AG09309 (cell line): ENCODE data around the gene ZFHX3.

Source experiments
- DNase-seq: peaks from one replicate; pipeline ENCODE4 v3.0.0-alpha.2; 2010; ENCODE audit warnings: low read depth
- H3K4me3 ChIP-seq: 2 replicates; pipeline ENCODE4 v1.5.1; 2011; ENCODE audit warnings: mild to moderate bottlenecking, low read depth, low read length, moderate library complexity; ENCODE audit not compliant: control insufficient read depth
- TF ChIP-seq, protein P1 (sequence below): IDR thresholded peaks from 2 replicates; pipeline ENCODE4 v1.5.1; 2011; ENCODE audit warnings: mild to moderate bottlenecking, low read depth, low read length, inconsistent platforms; ENCODE audit not compliant: insufficient read depth, control insufficient read depth; ENCODE audit errors: missing control alignments

The ZFHX3 gene

DNA sequence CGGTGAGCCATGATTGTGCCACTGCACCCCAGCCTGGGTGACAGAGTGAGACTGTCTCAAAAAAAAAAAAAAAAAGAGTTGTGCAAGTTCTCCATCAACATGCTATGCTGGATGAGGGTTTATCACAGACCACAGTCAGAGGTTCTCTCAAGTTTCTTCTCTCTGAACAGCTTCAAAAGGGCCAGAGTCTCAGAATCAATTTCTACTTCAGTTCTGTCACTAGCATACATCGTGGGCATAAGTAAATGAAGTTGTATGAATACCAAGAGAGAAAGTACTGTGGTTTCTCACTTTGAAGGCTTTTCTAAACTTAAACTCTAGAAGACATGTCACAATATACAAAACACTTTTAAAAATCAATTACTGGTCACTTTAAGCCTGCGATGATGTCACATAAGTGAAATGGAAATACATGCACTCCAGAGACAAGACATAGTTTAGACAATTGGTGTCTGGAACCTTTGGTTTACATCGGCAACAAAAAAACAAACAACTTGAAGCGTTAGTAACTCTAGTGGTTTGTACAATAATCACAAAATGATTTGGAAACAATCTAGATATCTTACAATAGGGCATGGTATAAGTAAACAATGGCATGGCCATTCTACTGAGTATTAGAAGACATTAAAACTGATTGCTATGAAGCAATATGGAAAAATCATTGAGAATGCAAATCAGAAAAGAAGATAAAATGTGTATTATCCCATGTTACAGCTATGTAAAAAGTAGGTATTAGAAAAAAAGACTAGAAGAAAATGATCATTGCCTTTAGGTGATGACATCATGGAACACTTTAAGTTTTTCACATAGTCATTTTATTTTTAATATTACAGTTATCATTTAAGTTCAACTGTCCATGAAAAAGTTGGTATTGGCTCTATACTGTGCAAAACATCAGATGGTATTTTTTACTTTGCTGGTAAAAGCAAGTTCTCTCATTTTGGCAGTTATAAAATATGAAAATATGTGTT is 232.3 kb downstream of the ZFHX3 start:
- H3K4me3 ChIP-seq = no peak overlapping the region
- TF ChIP-seq, protein P1, sequence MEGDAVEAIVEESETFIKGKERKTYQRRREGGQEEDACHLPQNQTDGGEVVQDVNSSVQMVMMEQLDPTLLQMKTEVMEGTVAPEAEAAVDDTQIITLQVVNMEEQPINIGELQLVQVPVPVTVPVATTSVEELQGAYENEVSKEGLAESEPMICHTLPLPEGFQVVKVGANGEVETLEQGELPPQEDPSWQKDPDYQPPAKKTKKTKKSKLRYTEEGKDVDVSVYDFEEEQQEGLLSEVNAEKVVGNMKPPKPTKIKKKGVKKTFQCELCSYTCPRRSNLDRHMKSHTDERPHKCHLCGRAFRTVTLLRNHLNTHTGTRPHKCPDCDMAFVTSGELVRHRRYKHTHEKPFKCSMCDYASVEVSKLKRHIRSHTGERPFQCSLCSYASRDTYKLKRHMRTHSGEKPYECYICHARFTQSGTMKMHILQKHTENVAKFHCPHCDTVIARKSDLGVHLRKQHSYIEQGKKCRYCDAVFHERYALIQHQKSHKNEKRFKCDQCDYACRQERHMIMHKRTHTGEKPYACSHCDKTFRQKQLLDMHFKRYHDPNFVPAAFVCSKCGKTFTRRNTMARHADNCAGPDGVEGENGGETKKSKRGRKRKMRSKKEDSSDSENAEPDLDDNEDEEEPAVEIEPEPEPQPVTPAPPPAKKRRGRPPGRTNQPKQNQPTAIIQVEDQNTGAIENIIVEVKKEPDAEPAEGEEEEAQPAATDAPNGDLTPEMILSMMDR = no peak
- no peak for DNase-seq

DNA sequence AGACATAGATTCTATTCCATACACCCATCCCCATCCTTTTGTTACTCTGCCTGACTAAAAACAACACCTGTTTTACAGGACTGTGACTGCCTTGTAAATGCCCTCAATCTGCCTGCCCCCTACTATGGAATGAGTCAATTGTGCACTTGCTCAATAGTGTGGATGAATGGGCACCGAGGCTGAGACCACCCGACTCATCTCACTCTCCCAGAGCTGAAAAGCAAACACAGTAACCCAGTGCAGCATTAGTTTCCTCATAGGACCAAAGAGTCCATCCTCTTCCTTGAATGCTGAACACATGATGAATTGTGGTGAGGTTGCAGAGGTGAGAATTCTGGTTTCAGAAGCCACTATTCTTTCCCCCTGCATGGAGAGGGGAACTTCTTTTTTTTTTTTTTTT is 233.7 kb downstream of the ZFHX3 start:
- DNase-seq = no peak
- TF ChIP-seq, protein P1 = no peak
- H3K4me3 ChIP-seq = no peak overlapping the region

DNA sequence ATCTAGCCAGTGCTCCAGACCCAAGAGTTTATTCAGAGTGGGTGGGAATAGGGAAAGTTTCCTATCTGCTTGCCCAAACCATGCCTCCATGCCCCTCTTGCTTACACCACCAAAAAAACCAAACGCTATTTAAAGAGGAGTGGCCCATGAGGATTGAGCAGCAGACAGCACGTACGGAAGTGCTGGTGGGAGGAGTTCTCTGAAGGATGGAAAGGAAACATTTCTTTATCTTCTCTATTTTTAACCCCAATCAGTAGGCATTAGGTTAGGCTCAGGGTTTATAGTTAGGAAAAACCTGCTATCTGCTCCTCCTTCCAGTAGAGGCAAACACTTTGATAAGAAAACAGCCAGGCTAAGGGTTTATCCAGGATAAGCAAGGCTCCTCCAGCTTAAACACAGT is 235.3 kb downstream of the ZFHX3 start:
- no peak for DNase-seq
- TF ChIP-seq, protein P1 = no peak
- H3K4me3 ChIP-seq = no peak overlapping the region

DNA sequence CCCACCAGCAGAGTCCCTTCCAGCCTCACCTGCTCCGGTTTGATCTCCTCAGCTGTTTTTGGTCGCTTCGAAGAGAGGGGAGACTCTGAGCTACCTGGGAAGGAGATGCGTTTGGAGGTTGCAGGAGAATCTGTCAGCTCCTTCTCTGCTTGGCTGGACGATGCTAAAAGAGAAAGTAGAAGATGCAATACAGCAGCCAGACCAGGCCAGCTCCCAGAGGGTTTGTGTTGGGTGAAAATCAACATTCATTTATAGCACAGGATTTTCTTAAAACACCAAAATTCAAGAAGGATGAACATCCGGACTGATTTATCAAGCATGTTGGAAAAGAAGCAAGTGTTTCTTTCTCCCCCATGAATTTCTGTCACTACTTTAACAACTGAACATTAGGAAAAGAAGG is 236.1 kb downstream of the ZFHX3 start:
- TF ChIP-seq, protein P1 = no peak
- DNase-seq = no peak
- H3K4me3 ChIP-seq = no peak overlapping the region

DNA sequence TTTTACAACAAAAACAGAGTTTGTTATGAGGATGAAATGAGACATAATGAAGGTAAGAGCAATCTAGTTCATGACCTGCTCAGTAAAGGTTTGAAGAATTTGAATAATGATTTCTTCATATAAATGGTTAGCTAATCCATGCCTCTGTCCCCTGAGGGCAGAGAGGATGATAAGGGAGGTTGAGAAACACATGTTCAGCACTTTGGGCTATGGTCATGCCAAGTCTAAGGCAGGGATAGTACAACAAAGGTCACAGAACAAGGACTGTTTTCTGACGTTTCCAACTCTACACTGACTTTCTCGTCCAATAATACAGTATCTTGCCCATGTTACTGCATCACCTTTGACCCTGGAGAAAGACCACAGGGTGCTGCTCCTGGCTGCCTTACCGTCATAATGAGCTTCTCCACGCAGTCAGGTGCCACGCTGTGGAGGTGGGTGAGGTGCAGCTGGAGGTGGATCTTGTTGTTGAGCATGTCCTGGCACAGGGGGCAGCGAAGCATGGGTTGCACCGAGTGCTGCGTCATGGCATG is 236.7 kb downstream of the ZFHX3 start:
- DNase-seq = no peak
- TF ChIP-seq, protein P1 = no peak
- no peak overlapping the region for H3K4me3 ChIP-seq

DNA sequence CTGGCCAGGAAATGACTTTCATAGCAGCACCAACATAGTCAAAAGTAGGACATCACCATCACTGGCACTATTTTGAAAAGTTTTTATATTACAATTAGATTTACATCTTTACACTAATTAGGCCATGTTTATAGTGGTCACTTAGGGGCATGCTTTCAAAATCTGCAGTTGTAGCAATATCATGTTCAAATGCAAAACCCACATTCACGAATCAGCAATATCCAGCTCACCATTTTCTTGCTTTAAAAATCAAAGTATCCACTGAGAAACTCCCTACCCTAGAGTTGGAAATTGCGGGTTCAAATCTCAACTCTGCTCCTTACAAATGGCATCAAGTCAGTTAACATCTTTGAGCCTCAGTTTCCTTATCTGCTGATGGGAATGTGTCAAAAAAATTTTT is 237.4 kb downstream of the ZFHX3 start:
- no peak overlapping the region for H3K4me3 ChIP-seq
- TF ChIP-seq, protein P1 = no peak

More for the DNA sequence above, 237.4 kb downstream of the ZFHX3 start:
- no peak for DNase-seq
